Activated naive CD8-positive, alpha-beta T cell treated with anti-CD3 and anti-CD28 coated beads, Interleukin-2, amount 50 U/mL, for 24 hours (primary cell): ENCODE measurements around the gene POGLUT2.

ENCODE experiments used
- ATAC-seq: fragments of 150-1000 bp; cut with Tn5 transposase; one replicate; pipeline ENCODE4 v1.10.0; 2021
- DNase-seq: peaks from one replicate; pipeline ENCODE4 v3.0.0; 2021
- H3K27ac Mint-ChIP-seq: one replicate; pipeline ENCODE4 v1.8.0; 2021; ENCODE audit warnings: mild to moderate bottlenecking, mixed read lengths
- H3K27me3 Mint-ChIP-seq: one replicate; pipeline ENCODE4 v1.8.0; 2021; ENCODE audit warnings: mixed read lengths
- H3K36me3 Mint-ChIP-seq: one replicate; pipeline ENCODE4 v1.8.0; 2021; ENCODE audit warnings: low read depth, mixed read lengths
- H3K4me1 Mint-ChIP-seq: one replicate; pipeline ENCODE4 v1.8.0; 2021; ENCODE audit warnings: mixed read lengths
- H3K4me3 Mint-ChIP-seq: one replicate; pipeline ENCODE4 v1.8.0; 2021; ENCODE audit warnings: mild to moderate bottlenecking, moderate library complexity, mixed read lengths
- H3K9me3 Mint-ChIP-seq: one replicate; pipeline ENCODE4 v1.8.0; 2021; ENCODE audit warnings: mixed read lengths

The POGLUT2 gene

DNA sequence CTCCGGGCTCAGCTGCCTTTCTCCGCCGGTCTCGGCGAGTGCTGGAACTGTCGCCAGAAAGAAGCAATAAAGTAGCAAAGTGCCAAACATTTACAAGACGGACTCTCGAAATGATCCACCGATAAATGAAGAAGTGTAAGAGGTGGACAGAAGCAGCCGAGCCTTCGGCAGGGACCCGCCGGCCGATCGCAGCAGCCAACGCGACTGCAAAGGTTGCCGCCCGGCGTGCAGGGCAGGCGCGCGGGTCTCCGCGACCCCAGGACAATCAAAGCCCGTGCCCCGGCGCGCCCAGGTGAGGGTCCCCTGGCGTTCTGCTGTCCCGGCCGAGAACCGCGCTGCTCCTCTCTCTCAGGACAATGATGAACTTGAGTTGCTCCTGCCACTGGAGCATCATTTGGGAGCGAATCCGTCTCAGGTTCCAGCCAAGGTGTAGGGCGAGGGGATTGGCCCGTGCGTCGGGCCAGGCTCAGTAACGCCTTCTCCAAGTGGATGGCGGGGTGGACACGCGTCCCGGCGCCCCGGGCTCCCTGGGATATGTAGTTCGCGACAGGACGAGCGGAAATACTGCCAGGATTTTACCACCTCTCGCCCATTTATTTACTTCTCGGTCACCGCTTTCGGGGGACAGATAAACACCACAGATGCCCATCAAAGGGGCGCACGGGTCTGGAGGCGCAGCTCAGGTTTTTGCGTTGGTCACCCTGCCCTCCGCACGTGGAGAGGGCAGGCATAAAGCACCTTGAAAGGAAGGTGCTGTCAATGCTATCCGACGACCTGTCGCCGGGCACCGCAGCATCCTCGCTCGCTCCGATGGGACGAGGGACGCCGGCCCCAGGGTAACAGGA, at the start of gene POGLUT2, which contains the start of gene BIVM:
POGLUT2 (minus strand) TSS at position 396 of the 845 bp plus-strand sequence; CDS start at position 90, 306 bp downstream.
BIVM (plus strand) TSS at position 539 of the 845 bp plus-strand sequence. CDS start 8,149 bp downstream, outside the sequence.
- Mint-ChIP-seq H3K27me3 (peaks cover 9% of the 10 kb centered on the region), H3K4me1 (peaks cover 27% of the 10 kb centered on the region), H3K36me3 (peaks cover 9% of the 10 kb centered on the region), H3K4me3 (peak within 1 kb of the TSS; percentile 89), H3K27ac (peak within 1 kb of the TSS; percentile 71), H3K9me3 (no peaks in the 10 kb centered on the region)
- peak; percentile 94 for ATAC-seq
- DNase-seq: peak; percentile 85

DNA sequence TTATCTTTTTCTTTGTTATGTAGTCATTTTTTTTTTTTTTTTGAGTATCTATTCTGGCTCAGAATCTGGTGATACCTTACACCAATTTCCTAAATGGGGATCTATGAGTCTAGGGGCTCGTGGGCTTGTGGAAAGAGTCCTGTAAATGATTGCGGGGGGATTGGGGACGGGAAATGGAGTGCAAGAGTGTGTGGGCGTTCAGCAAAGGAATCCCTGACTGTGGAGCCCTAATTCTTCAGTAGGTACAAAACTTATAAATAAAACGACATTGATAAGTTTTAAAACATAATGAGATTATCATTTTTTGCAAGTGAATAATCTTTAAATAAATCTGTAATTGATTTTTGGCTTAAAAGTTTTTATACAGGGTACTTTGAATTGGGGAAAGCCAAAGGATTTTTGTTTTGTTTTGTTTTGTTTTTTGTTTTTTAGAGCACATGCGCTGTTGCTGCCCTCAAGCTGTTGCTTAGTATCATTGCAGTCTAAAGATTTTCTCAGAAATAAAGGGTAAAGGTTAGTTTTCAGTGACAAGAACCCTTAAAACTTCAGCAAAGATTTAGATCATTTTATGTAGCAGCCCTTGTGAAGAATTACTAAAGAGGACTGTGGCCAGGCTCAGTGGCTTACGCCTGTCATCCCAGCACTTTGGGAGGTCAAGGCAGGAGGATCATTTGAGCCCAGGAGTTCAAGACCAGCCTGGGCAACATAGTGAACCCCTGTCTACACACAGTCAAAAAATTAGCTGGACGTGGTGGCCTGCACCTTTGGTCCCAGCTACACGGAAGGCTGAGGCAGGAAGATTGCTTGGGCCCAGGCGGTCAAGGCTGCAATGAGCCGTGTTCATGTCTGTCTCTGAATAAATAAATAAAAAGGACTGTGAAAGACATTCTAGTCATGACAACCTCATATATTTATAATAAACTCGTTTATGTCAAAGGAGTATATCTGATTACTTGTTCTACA, 48.8 kb upstream of the POGLUT2 start:
- Mint-ChIP-seq H3K4me3 (peak overlapping the region; percentile 90), H3K4me1 (peaks cover 46% of the 10 kb centered on the region)

DNA sequence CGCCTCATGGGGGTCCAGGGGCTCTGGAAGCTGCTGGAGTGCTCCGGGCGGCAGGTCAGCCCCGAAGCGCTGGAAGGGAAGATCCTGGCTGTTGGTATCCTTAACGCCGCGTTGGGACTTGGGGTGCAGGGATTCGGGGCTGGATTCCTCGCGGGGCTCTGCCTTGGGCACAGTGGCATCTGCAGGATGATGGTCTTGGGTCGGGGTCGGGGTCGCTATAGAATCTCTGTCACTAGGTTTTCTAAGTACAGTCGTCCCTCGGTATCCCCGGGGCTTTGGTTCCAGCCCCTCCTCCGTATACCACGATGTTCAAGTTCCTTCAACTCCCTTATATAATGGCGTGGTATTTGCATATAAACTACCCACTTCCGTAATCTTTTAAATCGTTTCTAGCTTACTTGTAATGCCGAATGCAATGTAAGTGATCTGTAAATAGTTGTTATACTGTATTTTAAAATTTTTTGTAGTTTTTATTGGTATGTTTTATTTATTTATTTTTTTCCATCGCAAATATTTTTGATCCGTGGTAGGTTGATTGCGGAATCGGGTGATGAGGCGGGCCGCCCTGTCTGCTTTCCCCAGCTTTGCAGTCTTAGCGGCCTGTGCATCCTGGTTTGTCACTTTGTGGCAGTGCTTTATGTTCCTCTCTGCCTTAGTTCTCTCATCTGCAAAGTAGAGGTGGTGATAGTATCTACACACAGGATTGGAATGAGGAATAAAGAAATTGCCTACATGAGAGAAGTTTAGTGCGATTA, 47.7 kb upstream of the POGLUT2 start:
- no peaks in the 10 kb centered on the region for H3K9me3 Mint-ChIP-seq
- DNase-seq (peak; percentile 53), ATAC-seq (peak; percentile 37)
- H3K27me3 Mint-ChIP-seq: peaks cover 2% of the 10 kb centered on the region
- peaks cover 45% of the 10 kb centered on the region for H3K4me1 Mint-ChIP-seq
- peak overlapping the region; percentile 90 for H3K4me3 Mint-ChIP-seq
- peak overlapping the region; percentile 95 for H3K27ac Mint-ChIP-seq
- H3K36me3 Mint-ChIP-seq: peaks cover 7% of the 10 kb centered on the region

More for the DNA sequence above, 48.8 kb upstream of the POGLUT2 start:
- H3K36me3 Mint-ChIP-seq: peaks cover 12% of the 10 kb centered on the region
- H3K27me3 Mint-ChIP-seq: peaks cover 2% of the 10 kb centered on the region
- H3K9me3 Mint-ChIP-seq: no peaks in the 10 kb centered on the region
- no peak for DNase-seq
- H3K27ac Mint-ChIP-seq: peak overlapping the region; percentile 95
- ATAC-seq: no peak

DNA sequence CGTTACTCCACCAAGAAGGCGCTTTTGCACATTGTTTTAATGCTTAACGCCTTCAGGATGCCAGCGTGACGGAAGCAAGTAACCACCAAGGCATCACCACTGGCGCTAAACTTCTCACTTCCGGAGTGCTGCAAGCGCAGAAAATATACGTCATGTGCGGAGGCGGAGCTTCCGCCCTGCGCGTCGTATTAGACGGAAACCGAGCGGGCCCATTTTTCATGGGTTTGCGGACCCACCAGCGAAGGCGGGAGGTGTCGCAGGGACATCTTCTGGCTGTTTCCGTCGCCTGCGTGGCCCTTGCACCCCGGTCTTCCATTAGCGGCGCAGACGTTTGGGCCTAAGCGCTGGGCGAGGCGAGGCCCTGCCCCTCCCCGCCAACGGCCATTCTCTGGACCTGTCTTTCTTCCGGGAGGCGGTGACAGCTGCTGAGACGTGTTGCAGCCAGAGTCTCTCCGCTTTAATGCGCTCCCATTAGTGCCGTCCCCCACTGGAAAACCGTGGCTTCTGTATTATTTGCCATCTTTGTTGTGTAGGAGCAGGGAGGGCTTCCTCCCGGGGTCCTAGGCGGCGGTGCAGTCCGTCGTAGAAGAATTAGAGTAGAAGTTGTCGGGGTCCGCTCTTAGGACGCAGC, 47.0 kb upstream of the POGLUT2 start, which contains the start of gene ERCC5:
ERCC5 (plus strand) TSS at position 403 of the 631 bp plus-strand sequence. CDS start 235 bp downstream, outside the sequence.
- Mint-ChIP-seq H3K27ac (peak within 1 kb of the TSS; percentile 95), H3K4me3 (peak within 1 kb of the TSS; percentile 90), H3K27me3 (peaks cover 2% of the 10 kb centered on the region), H3K9me3 (no peaks in the 10 kb centered on the region), H3K4me1 (peaks cover 45% of the 10 kb centered on the region), H3K36me3 (peaks cover 7% of the 10 kb centered on the region)
- peak; percentile 96 for DNase-seq
- ATAC-seq: peak; percentile 88

DNA sequence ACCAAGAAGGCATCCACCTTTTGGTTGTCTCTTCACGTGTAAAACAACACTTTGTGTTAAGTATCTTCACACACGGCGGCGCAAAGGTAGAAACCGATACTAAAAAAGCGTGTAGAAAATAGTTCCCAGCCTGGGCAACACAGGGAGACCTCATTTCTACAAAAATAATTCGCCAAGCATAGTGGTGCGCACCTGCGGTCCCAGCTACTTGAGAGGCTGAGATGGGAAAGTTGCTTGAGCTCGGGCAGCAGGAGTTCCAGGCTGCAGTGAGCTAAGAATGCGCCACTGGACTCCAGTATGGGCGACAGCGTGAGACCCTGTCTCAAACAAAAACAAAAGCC, 46.5 kb upstream of the POGLUT2 start:
- ATAC-seq (no peak), DNase-seq (no peak)
- no peaks in the 10 kb centered on the region for H3K9me3 Mint-ChIP-seq
- peaks cover 40% of the 10 kb centered on the region for H3K4me1 Mint-ChIP-seq
- peaks cover 4% of the 10 kb centered on the region for H3K36me3 Mint-ChIP-seq
- H3K27me3 Mint-ChIP-seq: peaks cover 2% of the 10 kb centered on the region
- H3K4me3 Mint-ChIP-seq: peak overlapping the region; percentile 90
- peak overlapping the region; percentile 95 for H3K27ac Mint-ChIP-seq

DNA sequence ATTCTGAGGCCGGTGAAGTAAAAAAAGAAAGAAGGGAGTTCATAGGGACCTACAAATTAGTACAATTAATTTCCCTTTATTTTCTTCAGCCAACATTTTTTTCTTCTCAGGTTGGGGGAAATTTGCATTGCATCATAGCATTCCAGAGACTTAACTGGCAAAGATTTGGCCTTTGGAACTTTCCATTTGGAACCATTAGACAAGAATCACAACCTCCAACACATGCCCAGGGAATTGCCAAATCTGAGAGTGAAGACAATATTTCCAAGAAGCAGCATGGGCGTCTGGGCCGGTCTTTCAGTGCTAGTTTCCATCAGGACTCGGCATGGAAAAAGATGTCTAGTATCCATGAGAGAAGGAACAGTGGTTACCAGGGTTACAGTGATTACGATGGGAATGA, 40.7 kb upstream of the POGLUT2 start:
- H3K27ac Mint-ChIP-seq: no peak overlapping the region
- H3K36me3 Mint-ChIP-seq: peaks cover 14% of the 10 kb centered on the region
- no peak for ATAC-seq
- no peaks in the 10 kb centered on the region for H3K9me3 Mint-ChIP-seq
- no peak for DNase-seq
- H3K4me3 Mint-ChIP-seq: no peak overlapping the region
- no peaks in the 10 kb centered on the region for H3K27me3 Mint-ChIP-seq
- peaks cover 2% of the 10 kb centered on the region for H3K4me1 Mint-ChIP-seq

DNA sequence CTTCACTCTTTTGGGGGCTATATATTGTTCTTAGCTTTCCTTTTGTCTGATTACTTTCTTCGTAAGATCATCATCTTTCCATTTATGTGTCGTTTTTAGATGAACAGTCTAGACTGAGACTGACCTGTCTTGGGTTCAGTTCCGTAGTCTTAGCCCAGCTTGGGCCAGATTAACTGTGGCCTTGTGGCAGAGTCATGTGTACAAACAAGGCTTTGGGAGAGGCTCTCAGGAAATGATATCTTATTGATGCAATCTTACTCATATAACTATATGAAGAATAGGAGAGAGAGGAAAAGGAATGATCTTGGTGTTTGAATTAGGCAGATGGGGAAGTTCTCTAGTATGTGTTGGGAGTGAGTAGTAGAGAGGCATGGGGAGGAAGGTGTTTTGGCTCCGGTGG, 40.2 kb upstream of the POGLUT2 start:
- Mint-ChIP-seq H3K4me1 (no peaks in the 10 kb centered on the region), H3K9me3 (no peaks in the 10 kb centered on the region), H3K4me3 (no peak overlapping the region), H3K27ac (no peak overlapping the region), H3K36me3 (peaks cover 14% of the 10 kb centered on the region), H3K27me3 (no peaks in the 10 kb centered on the region)
- ATAC-seq (no peak), DNase-seq (no peak)

DNA sequence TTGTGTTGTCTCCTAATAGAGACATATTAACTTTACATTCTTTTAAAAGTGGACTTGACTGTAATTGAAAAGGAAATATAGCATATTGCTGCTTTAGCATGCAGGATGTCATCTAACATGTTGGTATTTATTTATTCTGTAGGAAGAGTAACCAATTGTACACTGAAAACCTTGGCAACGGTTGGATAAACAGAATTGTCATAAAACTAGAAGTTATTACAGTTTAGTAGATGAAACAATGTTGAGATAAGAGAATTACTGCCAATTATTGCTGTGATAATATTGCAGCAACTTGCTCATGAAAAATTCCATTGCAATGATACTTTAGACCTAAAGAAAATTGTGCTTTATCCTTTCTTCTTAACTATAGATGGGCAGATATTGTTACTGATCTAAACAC, 39.5 kb upstream of the POGLUT2 start:
- H3K36me3 Mint-ChIP-seq: peaks cover 14% of the 10 kb centered on the region
- H3K9me3 Mint-ChIP-seq: no peaks in the 10 kb centered on the region
- DNase-seq (no peak), ATAC-seq (no peak)
- H3K27me3 Mint-ChIP-seq: no peaks in the 10 kb centered on the region
- H3K4me3 Mint-ChIP-seq: no peak overlapping the region
- H3K27ac Mint-ChIP-seq: no peak overlapping the region
- no peaks in the 10 kb centered on the region for H3K4me1 Mint-ChIP-seq

DNA sequence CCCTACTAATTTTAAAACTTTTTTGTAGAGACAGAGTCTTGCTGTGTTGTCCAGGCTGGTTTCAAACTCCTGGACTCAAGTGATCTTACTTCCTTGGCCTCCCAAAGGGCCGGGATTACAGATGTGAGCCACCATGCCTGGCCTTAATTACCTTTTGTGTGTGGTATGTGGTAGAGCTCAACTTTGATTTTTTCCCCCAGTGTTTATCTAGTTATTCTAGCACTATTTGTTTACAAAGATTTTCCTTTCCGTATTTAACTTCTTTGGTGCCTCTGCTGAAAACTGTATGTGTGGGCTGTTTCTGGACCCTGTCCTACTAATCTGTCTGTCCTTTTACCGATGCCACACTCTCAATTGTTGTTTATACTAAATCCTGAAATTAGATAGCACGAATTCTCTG, 37.7 kb upstream of the POGLUT2 start:
- no peaks in the 10 kb centered on the region for H3K9me3 Mint-ChIP-seq
- no peak for DNase-seq
- H3K4me3 Mint-ChIP-seq: no peak overlapping the region
- H3K4me1 Mint-ChIP-seq: no peaks in the 10 kb centered on the region
- no peak overlapping the region for H3K27ac Mint-ChIP-seq
- ATAC-seq: no peak
- no peaks in the 10 kb centered on the region for H3K27me3 Mint-ChIP-seq
- peaks cover 19% of the 10 kb centered on the region for H3K36me3 Mint-ChIP-seq

DNA sequence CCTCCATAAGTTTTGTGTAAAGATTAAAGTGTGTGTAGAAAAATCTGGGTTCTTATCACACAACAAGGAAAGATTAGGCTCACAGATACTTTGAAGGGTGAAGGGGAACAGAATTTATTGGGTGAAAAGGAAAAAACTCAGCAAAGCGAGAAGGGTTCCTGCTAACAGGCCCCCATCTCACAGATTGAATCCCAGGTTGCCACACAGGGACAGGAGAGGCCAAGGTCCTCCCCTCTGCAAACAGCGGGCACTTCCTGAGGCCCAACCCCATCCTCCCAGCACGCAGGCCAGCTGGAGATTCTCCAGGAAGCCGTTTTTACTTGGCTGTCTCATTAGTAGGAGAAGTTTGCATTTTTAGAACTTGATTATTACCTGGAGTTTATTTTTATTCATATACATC, 31.9 kb upstream of the POGLUT2 start:
- no peak for ATAC-seq
- DNase-seq: no peak
- H3K9me3 Mint-ChIP-seq: no peaks in the 10 kb centered on the region

DNA sequence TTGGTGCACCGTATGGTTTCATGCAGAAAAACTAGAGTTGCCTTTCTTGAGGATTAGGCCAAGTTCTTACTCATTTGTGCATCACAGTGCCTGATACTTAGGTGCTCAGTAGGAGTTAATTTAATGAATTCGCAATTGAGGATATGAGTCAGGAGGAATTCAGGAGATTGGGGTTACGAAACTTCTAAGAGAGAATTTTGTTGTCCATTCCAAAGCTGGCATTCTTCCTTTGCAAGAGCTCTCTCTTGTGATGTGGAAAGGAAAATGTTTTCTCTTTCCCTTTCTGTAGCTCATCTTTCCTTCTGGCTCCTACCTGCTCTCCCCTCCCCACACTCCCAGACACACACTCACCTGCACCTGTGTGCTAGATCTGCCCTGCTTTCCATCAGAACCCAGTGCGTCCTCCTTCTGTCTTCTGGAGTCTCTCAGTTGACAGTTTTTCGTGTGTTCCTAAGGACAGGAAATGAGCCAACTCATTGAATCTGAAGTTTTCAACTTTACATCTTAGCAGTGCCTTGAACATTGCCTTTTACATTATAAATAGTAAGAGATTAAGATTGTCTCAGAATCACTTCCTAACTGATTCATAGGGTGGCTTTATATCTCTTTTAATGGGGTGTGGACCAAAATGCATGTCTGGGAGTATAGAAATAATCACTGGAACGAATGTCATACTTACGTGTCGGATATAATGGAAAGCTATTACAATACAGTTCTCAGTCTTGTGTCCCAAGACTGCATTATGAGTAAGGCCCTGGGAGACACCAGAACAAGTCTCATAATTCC, 27.3 kb upstream of the POGLUT2 start:
- no peak overlapping the region for H3K27ac Mint-ChIP-seq

More for the DNA sequence above, 31.9 kb upstream of the POGLUT2 start:
- Mint-ChIP-seq H3K4me3 (no peak overlapping the region), H3K4me1 (no peaks in the 10 kb centered on the region), H3K27me3 (no peaks in the 10 kb centered on the region), H3K36me3 (peaks cover 8% of the 10 kb centered on the region), H3K27ac (no peak overlapping the region)

DNA sequence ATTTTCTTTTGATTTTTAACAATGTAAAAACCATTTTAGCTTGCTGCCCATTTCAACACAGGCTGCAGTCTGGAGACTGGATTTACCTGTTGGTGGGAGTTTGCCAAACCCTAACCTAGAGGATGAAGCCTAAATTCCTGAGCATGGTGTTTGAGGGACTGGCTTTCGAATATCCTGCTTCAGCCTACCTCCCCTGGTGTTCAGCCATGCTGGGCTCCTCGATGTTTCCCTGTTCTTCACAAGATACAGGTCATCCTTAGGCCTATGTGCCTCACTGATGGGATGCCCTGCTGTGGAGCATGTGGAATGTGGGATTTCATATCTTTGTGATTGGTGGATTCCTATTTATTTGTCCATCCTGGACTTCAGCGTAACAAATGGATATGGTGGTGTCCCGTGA, 26.6 kb upstream of the POGLUT2 start:
- Mint-ChIP-seq H3K4me3 (no peak overlapping the region), H3K27me3 (no peaks in the 10 kb centered on the region), H3K27ac (no peak overlapping the region), H3K4me1 (no peaks in the 10 kb centered on the region), H3K36me3 (peaks cover 24% of the 10 kb centered on the region), H3K9me3 (no peaks in the 10 kb centered on the region)
- no peak for DNase-seq
- ATAC-seq: no peak

More for the DNA sequence above, 27.3 kb upstream of the POGLUT2 start:
- DNase-seq (no peak), ATAC-seq (no peak)
- Mint-ChIP-seq H3K27me3 (no peaks in the 10 kb centered on the region), H3K9me3 (no peaks in the 10 kb centered on the region), H3K4me3 (no peak overlapping the region), H3K36me3 (peaks cover 24% of the 10 kb centered on the region), H3K4me1 (no peaks in the 10 kb centered on the region)

DNA sequence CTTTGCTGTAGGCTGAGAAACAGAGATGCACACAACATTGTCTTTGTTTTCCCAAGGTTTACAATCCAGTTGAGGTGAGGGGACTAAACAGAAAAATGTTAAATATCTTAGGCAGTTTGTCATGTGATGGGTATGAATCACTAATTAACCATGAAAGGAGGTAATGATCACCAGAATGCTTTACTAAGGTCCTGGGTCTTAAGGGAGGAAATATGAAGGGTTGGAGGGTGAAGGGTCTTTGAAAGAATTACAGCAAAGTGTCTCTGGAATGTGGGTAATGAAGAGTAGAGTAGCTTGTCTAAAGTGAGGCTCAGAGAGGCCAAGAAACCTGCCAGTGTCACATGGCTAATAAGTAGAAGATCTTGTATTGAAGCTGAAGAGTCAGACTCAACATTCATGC, 19.1 kb upstream of the POGLUT2 start:
- no peak overlapping the region for H3K27ac Mint-ChIP-seq
- no peaks in the 10 kb centered on the region for H3K9me3 Mint-ChIP-seq
- H3K27me3 Mint-ChIP-seq: no peaks in the 10 kb centered on the region
- DNase-seq: no peak
- no peak overlapping the region for H3K4me3 Mint-ChIP-seq
- H3K36me3 Mint-ChIP-seq: peaks cover 27% of the 10 kb centered on the region
- no peak for ATAC-seq
- H3K4me1 Mint-ChIP-seq: peaks cover 15% of the 10 kb centered on the region
